Measurements from ENCODE around the gene PCNX2.

The PCNX2 gene

GRCh38 chr1:233238884-233239431 lies 56.6 kb downstream of the PCNX2 start:
- no peak for TF ChIP-seq CTCF (IDR thresholded peaks at IDR 0.05; ENCODE audit: low read depth, low read length, missing control alignments)
- no peak overlapping the region for H3K4me3 ChIP-seq (replicated peaks; ENCODE audit: low read depth, low read length)
- DNase-seq (ENCODE audit: extremely low read depth, low read depth), result no peak

- no peak overlapping the region for H3K4me3 ChIP-seq (replicated peaks; ENCODE audit: low read depth, low read length)
- TF ChIP-seq CTCF (IDR thresholded peaks at IDR 0.05; ENCODE audit: low read depth, low read length, missing control alignments), result no peak
- no peak for DNase-seq (ENCODE audit: extremely low read depth, low read depth)
These were observed 57.9 kb downstream of the PCNX2 start for GRCh38 chr1:233237647-233238046.

- TF ChIP-seq CTCF (IDR thresholded peaks at IDR 0.05; ENCODE audit: low read depth, low read length, missing control alignments), result no peak
- no peak for DNase-seq (ENCODE audit: extremely low read depth, low read depth)
- no peak overlapping the region for H3K4me3 ChIP-seq (replicated peaks; ENCODE audit: low read depth, low read length)
These were observed 62.0 kb downstream of the PCNX2 start for GRCh38 chr1:233233508-233234040.

GRCh38 chr1:233230011-233230410 lies 65.5 kb downstream of the PCNX2 start:
- H3K4me3 ChIP-seq (replicated peaks; ENCODE audit: low read depth, low read length), result no peak overlapping the region
- DNase-seq (ENCODE audit: extremely low read depth, low read depth), result no peak
- no peak for TF ChIP-seq CTCF (IDR thresholded peaks at IDR 0.05; ENCODE audit: low read depth, low read length, missing control alignments)

GRCh38 chr1:233229288-233229687 lies 66.2 kb downstream of the PCNX2 start:
- H3K4me3 ChIP-seq (replicated peaks; ENCODE audit: low read depth, low read length), result no peak overlapping the region
- no peak for DNase-seq (ENCODE audit: extremely low read depth, low read depth)
- TF ChIP-seq CTCF (IDR thresholded peaks at IDR 0.05; ENCODE audit: low read depth, low read length, missing control alignments), result no peak

GRCh38 chr1:233227930-233228465 lies 67.5 kb downstream of the PCNX2 start:
- no peak for DNase-seq (ENCODE audit: extremely low read depth, low read depth)
- TF ChIP-seq CTCF (IDR thresholded peaks at IDR 0.05; ENCODE audit: low read depth, low read length, missing control alignments), result no peak
- H3K4me3 ChIP-seq (replicated peaks; ENCODE audit: low read depth, low read length), result no peak overlapping the region

GRCh38 chr1:233224311-233224710 lies 71.2 kb downstream of the PCNX2 start:
- no peak overlapping the region for H3K4me3 ChIP-seq (replicated peaks; ENCODE audit: low read depth, low read length)
- TF ChIP-seq CTCF (IDR thresholded peaks at IDR 0.05; ENCODE audit: low read depth, low read length, missing control alignments), result no peak
- no peak for DNase-seq (ENCODE audit: extremely low read depth, low read depth)

All from HFF-Myc (cell line).